GM08714 (cell line): ENCODE results near the gene FGF2.
"Not testable (repeated sequence)": the region's sequence is repeated elsewhere in the genome, so short reads cannot be mapped to it uniquely, and the experiment has no call there.

ENCODE experiments used
- H3K4me3 ChIP-seq: fragments of 200-500 bp; sonication (Bioruptor generic); 2 replicates; pipeline ENCODE4 v1.5.1; 2014; ENCODE audit warnings: mild to moderate bottlenecking, low read length, inconsistent platforms
- ZNF274 ChIP-seq: IDR thresholded peaks from 2 replicates; pipeline ENCODE4 v1.6.1; 2012; ENCODE audit warnings: mild to moderate bottlenecking, low read depth, low read length

The FGF2 gene

DNA sequence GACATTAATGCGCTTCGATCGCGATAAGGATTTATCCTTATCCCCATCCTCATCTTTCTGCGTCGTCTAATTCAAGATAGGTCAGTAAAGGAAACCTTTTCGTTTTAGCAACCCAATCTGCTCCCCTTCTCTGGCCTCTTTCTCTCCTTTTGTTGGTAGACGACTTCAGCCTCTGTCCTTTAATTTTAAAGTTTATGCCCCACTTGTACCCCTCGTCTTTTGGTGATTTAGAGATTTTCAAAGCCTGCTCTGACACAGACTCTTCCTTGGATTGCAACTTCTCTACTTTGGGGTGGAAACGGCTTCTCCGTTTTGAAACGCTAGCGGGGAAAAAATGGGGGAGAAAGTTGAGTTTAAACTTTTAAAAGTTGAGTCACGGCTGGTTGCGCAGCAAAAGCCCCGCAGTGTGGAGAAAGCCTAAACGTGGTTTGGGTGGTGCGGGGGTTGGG lies 528 bp upstream of the FGF2 start:
- no peak for TF ChIP-seq ZNF274
- no peak overlapping the region for H3K4me3 ChIP-seq

- TF ChIP-seq ZNF274 = no peak
- H3K4me3 ChIP-seq = peak overlapping the region; percentile 73
Observed at GRCh38 chr4:122827258-122827878, 737 bp downstream of the FGF2 start.

- peak overlapping the region; percentile 73 for H3K4me3 ChIP-seq
- no peak for TF ChIP-seq ZNF274
Observed at GRCh38 chr4:122827879-122828601, 1.4 kb downstream of the FGF2 start.

- no peak overlapping the region for H3K4me3 ChIP-seq
- TF ChIP-seq ZNF274 = no peak
Observed at GRCh38 chr4:122830426-122831095, 3.9 kb downstream of the FGF2 start.

DNA sequence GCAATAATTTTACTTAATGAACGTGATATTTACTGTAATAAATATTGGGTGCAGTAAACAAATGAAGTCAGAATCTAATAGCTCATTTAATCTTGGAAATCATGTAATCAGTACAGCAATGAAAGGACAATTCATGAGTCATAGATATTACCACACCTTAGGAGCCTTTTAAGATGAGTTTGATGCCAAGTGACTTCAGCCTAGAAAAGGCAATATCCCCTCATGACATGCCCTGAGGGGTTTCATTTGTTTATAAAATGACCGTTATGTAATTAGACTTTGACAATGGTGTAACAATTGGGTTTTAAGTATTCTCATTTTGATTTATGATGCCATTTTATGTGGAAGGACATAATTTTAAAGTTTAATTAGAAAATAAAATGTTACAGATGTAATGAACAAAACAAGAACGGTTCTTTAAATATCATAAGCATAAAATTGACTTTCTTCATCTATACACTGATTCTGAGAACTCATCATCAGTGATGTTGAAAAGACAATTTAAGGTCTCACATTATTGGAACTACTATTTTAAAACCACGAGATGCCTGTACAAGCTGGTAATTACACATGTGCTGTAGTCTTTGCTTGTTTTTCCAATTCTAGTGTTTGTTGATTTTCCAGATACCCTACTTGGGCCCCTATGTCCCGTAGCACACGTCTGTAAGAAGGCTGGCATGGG lies 5.0 kb downstream of the FGF2 start:
- H3K4me3 ChIP-seq = no peak overlapping the region
- TF ChIP-seq ZNF274 = no peak

- TF ChIP-seq ZNF274 = no peak
- no peak overlapping the region for H3K4me3 ChIP-seq
Observed at GRCh38 chr4:122832732-122833131, 6.1 kb downstream of the FGF2 start.

- no peak for TF ChIP-seq ZNF274
- no peak overlapping the region for H3K4me3 ChIP-seq
Observed at GRCh38 chr4:122833999-122834398, 7.4 kb downstream of the FGF2 start.

DNA sequence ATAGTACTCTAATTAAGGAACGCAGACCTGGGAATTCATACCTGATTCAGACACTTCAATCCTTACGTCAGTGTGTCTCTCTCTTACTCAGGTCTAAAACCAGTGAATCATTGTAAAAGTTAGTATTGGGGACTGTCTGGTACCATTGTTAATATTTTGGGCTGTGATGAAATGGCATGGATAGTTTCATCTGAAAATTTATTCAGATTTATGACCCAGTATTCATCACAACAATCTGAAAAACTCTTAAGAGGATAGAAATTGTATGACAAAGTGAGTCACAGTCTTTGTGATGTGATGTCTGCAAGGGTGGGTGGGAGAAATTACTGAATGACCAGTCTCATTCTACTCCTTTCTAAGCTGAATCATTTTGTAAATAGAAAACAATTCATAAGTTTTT lies 10.3 kb downstream of the FGF2 start:
- TF ChIP-seq ZNF274 = no peak
- no peak overlapping the region for H3K4me3 ChIP-seq

- no peak for TF ChIP-seq ZNF274
- no peak overlapping the region for H3K4me3 ChIP-seq
Observed at GRCh38 chr4:122838034-122838433, 11.4 kb downstream of the FGF2 start.

- no peak overlapping the region for H3K4me3 ChIP-seq
- no peak for TF ChIP-seq ZNF274
Observed at GRCh38 chr4:122842392-122842791, 15.8 kb downstream of the FGF2 start.

DNA sequence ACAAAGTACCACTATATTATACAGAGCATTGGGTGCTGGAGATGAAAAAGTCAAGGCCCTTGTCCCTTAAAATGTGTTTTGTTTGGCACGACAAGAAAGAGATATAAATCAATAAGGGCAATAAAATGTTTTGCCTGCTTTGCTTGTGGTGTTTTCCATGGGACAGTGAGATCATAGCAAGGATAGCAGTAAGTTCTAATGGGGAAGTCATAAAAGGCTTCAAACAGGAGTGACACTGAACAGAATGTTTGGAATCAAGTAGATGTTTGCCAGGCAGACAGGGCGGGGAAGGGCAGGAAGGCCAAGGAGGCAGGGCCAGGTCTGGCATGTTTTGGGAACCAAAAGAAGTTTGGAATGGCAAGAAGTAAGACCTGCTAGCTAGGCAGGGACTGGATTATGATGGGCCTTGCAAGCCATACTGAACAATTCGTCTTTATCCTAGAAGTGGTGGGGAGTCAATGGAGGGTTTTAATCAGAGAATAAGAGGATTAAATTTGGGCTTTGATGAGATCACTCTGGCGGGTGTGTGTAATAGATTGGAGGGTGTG lies 16.4 kb downstream of the FGF2 start:
- no peak for TF ChIP-seq ZNF274
- no peak overlapping the region for H3K4me3 ChIP-seq

DNA sequence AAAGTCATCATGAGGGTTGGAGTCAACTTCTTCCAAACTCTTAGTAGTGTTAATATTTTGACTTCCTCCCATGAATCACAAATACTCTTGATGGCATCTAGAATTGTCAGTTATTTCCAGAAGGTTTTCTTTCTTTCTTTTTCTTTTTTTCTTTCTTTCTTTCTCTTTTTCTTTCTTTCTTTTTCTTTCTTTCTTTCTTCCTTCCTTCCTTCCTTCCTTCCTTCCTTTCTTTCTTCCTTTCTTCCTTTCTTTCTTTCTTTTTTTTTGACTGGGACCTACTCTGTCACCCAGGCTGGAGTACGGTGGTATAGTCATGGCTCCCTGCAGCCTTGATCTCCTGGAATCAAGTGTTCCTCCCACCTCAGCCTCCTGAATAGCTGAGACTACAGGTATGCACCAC lies 17.8 kb downstream of the FGF2 start:
- not testable (repeated sequence) for H3K4me3 ChIP-seq

- no peak for TF ChIP-seq ZNF274
- H3K4me3 ChIP-seq = no peak overlapping the region
Observed at GRCh38 chr4:122845066-122845465, 18.4 kb downstream of the FGF2 start.

GRCh38 chr4:122845760-122846159 lies 19.1 kb downstream of the FGF2 start:
- TF ChIP-seq ZNF274 = no peak
- H3K4me3 ChIP-seq = no peak overlapping the region
